HG03135 (cell line): Measurements from ENCODE around the gene HEYL.
A peak's percentile ranks its signal among the peaks of the same experiment; 100 is the strongest.

ENCODE experiments used
- ATAC-seq: cut with Tn5 transposase; IDR thresholded peaks from one replicate; pipeline ENCODE4 v1.9.1; 2021; ENCODE audit warnings: mild to moderate bottlenecking, moderate library complexity; ENCODE audit not compliant: unreplicated experiment

HEYL gene

DNA sequence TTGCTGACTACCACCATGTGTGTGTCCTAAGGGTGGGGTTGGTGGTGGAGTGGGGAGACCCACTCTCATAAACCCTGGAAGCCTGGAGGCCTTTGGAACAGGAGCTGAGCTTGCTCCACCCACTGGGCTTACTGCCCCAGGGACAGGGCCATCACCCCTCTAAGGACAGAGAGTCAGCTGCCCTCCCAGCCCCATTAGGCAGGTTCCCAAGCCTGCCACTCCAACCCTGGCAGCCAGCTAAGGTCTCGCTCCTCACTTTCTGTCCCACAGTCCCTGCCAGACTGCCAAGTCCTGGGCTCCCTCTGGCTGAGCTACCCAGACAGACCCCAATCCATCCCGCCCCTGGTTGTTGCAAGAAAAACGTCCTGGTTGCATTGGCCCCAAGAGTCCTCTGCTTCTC is 28.7 kb upstream of the HEYL start:
- no peak for ATAC-seq

DNA sequence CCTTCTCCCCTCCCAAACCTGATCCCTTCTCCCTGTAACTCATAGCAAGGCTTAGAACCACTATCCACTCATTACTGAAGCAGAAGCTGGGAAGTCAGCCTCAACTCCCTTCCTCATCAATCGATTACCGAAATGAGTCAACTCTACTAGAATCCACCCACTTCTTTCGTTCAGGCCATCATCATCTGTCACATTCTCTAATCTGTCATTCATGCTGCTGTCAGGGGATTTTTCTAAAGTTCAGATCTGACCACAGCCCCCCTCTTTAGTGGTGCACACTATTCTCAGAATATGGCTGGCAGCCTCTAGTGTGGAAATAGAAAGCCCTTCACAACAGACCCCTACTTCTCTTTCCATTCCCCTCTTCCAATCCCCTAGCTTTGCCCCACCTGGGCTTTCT is 27.3 kb upstream of the HEYL start:
- peak; percentile 79 for ATAC-seq

DNA sequence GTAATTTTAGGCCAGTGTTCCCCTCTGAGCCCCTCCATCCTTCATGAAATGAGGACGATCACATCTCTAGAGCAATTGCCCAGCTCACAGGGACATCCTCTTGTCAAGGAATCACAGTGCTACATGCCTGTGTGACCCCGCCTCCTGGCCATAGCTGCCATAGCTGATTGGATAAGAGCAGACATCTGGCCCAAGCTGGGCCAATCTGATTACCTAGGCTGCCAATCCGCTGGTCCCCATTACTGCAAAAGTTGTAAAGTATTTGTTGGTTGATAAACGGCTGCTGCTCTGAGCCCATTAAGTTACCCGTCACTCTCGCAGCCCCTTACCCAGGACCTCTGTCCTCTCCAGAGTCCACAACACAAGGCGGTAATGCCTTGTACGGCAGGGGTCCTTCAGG is 24.1 kb upstream of the HEYL start:
- no peak for ATAC-seq

DNA sequence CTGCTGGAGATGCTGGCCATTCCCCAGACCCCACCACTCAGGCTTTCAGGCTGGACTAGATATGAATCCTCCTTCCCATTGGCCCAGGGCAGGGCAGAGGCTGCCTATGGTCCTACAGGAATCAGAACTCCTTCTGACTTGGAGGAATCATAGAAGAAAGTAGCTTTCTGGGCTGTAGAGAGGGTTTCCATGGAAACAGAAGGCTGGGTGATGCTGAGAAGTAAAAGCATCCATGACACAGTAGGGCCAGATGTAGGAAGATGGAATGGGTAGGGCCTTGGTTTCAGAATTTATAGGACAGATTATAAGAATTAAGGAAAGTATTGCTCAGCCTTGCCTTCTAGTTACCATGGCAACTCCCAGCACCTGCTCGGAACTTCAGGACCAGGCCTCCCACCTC is 23.4 kb upstream of the HEYL start:
- ATAC-seq: no peak

DNA sequence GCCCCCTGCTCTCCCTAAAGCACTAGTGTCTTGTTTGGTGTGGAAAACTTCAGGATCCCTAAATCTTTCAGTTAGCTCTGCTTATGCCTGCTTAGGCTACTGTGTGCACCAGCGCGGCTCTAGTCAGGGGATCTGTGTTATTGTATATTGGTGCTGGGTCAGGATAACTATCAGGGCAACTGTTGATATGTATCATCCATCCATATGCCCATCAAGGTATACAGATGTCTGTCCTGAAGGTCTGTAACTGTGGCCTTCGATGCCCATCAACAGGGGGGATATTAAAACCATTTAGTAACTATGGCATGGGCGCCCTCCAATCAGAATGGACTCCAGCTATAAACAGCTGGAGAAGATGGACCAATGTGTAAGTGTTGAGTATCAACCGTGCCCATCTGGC is 20.1 kb upstream of the HEYL start:
- no peak for ATAC-seq

DNA sequence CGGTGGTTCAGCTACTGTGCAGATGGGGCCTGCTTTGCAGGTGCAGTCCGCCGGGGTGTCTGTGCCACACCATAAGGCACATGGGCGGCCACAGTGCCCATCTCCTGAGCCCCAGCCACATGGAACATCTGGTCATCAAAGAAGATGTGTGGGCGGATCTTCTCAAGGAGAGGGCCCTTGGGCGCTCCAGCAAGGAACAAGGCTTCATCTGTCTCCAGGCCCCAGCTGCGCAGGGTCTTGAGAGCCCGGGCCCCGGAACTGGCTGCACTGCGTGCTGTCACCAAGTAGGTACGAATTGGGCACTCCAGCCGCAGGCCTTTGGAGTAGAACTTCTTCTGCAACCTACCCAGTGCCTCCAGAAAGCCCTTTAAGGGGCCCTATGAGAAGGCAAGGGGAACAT is 19.7 kb upstream of the HEYL start:
- no peak for ATAC-seq

DNA sequence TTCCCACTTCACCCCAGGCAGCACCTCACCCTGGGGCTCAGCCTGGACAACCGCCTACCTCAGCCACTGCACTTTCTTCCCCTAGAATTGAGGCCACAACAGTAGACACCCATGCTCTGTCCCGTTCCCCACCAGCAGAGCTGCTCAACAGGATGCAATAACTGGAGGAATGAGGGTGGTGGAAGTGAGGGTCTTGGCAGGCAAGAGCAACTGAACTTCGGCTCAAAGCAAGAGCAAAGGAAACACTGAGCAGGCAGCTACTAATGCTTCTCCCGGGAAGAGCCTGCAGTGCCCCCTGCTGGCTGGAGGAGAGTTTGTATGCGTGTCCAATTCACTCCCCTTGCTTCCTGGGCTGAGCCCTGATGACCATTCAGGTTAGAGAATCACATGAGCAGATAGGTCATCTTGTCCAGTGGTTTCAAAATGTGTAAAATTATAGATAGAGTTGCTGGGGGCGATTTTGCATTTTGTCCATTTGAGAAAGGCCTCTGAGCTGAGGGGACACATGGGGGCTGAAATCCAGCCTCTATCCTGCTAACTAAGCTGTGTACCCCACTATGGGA is 18.6 kb upstream of the HEYL start:
- ATAC-seq: no peak

DNA sequence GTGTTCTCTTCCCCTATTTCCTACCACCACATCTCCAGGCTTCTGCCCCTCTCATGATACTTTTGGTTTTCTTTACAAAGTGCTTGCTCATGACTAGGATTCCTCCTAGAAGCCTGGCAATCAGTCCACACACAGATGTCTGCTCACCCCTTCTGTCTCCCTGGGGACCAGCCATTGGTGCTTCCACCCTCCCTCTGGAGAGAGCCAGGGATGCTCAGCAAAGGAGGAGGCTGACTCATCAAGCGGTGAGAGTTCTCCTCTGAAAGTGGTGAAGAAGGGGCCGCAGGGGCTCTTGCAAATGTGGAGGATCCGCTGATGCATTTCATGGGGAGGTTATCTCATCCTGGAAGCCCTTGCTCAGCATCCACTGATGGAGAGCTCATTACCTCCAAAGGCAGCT is 18.0 kb upstream of the HEYL start:
- ATAC-seq: no peak

DNA sequence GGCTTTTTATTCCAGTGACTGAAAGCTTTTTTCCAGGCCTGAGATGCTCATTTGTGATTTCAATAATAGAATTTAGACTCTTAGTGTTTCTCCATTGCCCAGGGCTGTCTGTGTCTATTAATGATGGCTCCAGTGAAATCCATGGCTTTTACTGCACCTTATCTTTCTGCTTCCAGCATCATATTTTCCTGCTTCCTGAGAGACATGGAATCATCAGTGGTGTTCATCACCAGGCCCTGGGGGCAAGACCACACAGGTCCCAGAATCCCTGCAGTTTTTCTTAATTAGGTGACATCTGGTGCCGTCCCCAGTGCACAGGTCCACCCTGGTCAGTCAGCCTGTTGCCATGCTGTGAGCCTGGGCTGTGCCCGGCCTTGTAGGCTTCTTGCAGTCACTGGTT is 16.9 kb upstream of the HEYL start:
- ATAC-seq: no peak

DNA sequence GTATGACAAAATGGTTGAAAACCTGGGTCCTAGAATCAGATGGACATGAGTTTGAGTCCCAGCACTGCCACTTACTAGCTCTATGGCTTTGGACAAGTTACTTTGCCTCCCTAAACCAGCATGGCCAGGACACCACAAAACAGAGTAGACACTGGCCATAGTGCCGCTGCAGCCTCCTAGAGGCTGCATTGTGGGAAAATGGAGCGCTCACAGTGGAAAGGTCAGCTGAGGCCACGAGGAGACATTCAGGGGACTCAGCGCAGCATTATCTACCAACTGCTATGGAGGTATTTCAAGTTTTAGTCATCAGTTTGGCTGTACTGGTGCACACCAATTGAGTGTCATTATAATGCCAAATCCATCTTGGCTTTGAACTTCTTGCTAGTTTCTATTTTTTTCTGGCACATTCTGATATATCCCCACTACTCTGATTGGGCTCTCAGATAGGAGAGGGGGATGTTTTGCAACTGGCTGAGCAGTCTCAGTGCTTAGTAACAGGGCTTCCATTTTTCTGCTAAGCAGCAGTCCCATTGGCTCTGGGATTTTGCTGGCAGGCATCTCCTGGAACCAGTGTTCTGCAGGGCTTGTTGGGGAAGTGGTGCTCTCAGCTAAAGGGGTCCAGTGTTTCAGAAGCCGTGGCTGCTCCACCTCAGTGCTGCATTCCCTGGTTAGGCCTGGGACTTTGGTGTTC is 16.3 kb upstream of the HEYL start:
- no peak for ATAC-seq

DNA sequence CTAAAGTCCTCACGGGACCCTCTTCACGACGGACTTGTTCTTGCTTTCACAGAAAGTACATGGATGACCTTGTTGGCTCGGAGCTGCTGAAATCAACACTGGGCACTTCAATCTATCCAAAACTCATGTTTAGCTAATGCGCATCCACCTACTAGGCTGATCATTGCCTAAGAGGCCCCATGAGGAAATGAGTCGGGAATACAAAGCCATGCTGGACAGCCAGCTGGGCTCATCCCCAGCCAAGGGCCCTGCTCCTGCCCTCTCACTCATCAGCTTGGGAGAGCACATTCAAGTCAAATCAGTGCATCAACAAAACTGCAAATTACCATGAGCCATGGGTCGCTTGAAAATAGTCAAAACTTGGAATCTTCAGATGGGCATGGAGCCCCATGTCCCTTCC is 14.8 kb upstream of the HEYL start:
- ATAC-seq: no peak

DNA sequence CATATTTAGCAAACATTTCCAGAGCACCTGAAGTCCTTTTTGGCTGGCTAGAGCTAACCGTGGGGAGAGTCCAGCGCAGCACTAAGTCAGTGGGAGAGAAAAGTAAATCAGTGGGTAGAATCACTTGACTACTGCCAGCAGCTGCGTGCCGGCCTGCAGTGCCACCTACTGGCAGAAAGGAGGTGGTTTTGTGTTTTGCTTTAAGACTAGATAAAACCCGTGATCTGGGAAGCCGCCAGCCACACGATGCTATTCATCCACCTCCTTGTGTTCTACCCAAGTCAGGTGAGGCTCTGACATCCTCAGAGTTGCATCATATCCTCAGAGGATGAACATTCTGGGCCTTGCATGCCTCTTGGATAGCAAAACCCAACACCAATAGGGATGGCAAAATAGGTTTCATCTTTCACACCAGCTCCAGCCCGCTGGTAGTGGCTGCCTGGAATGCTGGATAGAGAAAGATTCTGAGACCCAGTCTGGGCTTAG is 14.1 kb upstream of the HEYL start:
- ATAC-seq: no peak

DNA sequence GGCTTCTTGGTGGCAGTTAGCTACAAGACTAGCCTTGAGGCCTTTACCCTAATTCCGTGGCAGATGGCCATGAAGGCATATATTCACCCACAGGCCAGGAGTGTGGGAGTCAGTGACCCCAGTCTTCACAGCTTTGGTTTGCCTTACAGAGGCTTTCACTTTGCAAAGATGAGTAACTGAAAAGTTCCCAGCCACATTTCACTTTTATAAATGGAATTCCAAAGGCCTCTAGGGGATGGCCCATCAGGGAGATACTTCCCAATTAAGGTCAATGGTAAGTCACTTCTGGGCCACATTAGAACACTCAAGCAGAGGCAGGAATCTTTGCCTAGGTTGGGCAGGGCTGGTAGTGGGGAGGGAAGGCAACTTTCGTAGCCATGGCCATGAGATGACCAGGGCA is 13.1 kb upstream of the HEYL start:
- no peak for ATAC-seq

DNA sequence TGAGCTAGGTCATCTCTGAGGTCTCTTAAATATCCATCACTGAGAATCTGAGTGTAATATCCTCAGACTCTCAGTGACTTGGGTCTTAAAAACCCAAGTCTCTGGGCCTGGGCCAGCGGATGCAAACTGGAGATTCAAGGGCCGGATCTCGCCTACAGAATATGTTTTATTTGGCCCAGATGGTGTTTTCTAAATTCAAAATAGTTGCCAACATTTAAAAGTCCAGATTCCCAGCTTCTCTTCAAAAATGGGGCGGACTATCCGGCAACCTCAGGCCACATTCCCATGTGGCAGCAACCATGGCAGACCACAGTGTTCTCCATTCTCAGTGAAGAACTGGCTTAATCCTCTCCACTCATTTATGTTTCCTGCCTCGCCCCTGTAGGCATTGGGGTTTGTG is 12.7 kb upstream of the HEYL start:
- no peak for ATAC-seq

DNA sequence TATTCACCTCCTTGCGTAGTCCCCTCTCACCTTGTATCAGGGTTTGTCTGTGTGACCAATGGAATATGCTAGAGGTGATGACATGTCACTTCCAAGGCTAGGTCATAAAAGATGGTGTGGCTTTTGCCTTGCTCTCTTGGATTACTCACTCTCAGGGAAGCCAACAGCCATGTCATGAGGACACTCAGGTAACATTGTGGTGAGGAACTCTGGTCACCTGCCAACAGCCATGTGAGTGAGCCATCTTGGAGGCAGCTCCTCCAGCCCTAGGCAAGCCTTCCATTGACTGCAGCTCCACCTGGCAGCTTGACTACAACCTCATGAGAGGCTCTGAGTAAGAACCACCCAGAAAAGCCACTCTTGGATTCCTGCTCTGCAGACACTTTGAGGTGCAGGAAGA is 11.0 kb upstream of the HEYL start:
- ATAC-seq: no peak

DNA sequence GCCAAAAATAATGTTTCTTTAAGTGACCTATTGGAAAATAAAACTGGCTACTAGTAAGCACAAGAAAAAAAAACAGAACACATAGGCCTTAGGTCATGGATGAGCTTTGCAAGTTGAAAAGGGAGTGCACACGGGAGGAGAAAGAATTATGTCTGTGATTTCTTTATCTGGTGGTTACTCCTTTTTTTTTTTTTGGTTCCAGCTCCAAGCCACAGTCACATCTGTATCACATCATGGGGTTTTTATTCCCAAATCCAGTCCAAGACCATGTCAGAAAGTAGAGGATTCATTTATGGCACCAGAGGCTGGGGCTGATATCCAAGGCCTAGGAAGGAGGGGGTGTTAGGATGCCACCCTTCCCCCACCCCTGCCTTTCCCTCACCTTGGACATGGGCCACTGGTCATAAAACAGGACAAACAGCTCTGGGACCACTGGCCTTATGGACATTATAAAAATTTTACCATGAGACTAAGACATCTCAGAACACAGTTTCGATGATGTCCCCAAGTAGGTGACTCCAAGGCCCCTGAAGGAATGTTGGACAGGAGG is 10.3 kb upstream of the HEYL start:
- no peak for ATAC-seq

DNA sequence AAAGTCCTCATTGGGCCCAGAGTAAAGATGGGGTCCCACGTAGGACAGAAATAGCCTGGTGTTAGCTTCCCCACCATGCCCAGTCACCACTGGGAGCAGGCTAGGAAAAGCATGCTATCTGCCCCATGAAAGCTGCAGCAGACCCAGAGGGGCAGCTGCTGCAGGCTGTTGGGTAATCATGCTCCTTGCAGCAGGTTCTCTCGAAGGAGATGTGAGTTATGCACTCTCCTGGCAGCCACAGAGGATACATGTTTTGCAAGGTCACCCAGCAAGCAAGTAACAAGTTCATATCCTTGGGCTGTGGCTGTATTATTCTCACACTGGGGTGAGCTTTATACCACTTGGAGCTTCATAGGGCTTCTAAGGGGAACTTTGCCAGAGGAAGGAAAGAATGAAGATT is 9.1 kb upstream of the HEYL start:
- ATAC-seq: no peak

DNA sequence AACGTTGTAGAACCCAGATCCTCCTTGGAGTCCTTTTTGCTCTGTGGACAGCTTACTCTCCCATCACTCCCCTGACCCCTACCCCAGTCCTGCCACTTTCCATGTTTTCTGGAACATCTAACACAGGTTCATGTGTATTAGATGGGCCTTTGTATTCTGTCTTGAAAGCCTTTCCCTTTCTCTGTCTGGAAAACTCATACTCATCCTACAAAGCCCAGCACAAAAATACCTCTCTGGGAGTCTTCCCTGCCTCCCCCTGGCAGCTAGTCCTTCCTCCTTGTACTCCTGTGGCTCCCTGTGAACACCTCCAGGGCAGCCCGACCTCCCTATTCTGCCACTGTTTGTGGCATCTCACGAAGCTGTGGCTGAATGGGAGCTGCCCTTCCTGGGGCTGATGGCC is 7.8 kb upstream of the HEYL start:
- ATAC-seq: no peak

DNA sequence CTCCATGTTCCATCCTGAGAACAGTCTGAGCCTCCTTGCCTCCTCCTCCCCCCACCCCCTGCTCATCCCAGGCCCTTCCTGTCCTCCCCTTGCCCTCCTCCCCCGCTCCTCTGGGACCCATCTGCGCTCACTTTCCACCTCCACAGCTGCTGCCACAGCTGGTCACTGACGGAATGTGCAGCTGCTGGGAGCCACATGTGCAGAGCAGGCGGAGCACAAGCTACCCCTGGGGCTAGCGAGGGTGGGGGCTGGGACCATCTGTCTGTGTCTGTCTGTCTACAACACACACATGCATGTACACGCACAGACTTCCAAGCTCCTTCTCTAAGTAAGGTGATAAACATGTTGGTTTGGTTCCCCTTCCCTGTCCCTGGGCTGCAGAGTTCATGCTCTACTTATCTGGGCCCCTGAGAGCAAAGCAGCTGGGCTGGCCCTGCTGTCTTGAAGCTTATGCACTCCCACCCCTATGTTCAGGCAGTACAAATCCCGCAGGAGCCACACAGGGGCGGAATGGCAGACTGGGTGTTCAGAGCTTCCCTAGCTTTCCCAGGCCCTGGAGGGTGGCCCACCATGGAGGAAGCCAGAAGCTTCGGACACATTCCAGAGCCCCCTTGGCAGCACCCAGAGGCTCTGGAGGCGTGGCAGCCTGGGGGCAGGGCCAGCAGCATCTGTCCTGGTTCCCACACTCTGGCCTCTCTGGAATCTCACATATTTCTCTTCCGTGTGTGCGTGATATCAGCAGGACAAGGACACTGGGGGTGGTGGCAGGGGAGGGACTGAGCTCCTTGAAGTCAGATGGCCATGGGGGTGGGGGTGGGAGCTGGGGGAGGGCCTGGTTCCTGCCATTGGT is 7.0 kb upstream of the HEYL start:
- ATAC-seq: no peak

DNA sequence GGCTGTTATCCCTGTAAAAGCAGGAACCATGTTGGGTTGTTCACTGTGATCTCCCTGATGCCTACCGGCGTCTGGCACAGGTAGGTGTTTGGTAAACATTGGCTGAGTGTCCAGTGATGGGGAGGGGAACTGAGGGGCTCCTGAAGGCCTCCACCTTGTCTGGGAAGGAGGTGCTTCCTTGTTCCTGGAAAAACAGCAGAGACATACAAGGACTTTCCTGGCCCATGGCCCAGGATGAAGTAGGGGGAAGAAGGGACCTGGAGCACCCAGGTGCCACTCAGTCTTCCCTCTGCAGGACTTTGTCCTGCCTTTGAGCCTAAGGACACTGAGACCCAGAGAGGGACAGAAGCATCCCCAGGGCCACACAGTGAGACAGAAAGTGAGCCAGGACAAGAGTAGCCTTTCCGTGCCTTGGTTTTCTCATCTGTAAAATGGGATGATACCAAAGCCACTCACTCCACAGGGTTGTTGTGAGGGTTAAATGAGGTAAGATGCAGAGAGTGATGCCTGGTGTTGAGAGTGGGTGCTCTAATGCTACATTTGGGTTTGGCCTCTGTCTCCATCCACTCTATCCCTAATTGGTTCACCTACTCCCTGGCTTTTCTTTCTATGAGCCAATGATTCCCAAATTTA is 6.1 kb upstream of the HEYL start:
- no peak for ATAC-seq

DNA sequence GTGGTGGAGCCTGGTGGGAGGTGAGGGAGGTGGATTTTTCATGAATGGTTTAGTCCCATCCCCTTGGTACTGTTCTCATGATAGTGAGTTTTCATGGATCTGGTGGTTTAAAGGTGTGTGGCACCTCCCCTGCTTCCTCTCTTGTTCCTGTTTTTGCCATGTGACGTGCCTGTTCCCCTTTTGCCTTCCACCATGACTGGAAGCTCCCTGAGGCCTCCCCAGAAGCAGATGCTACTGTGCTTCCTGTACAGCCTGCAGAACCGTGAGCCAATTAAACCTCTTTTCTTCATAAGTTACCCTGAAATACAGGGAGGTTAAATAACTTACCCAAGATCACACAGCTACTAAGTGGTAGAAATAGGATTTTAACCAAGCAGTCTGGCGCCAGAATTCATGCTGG is 4.3 kb upstream of the HEYL start:
- ATAC-seq: no peak
